Hepatocyte (in vitro differentiated cells): ENCODE results near the gene MUC20.

Source experiments
- EZH2phosphoT487 ChIP-seq: fragments of 200-600 bp; sonication (generic); IDR thresholded peaks from one replicate; pipeline ENCODE4 v1.6.1; 2018; ENCODE audit warnings: antibody characterized with exemption, mild to moderate bottlenecking, low read depth, moderate library complexity; ENCODE audit not compliant: unreplicated experiment, severe bottlenecking
- TF ChIP-seq, protein P1 (sequence below): fragments of 200-600 bp; sonication (generic); IDR thresholded peaks from 2 replicates; pipeline ENCODE4 v1.5.1; 2016; ENCODE audit warnings: antibody characterized with exemption, mild to moderate bottlenecking; ENCODE audit not compliant: poor library complexity

DNA sequence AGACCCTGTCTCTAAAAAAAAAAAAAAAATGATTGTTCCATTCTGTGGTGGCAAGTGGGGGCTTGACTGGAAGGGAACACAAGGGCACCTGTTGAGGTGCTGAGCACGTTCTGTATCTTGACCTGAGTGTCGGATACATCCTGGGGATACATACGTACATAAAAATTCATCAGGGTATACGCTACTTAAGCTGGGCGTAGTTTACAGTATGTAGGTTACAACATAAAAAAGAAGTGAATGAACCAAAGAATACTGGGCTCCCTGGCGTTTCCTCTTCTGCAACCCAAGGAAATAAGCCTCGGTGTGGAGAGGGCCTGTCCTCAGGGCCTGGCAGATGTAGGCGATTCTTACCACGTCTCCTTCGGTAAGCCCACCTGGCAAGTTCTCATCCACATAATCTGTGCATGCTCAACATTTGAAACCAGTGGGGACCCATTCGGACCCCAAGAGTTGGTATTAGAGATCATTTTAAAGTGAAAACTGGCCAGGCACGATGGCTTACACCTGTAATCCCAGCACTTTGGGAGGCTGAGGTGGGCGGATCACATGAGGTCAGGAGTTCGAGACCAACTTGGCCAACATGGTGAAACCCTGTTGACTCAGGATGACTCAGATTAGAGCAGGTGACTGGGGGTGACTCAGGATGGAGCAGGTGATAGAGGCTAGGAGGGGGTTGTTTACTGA, 5.1 kb upstream of the MUC20 start:
- TF ChIP-seq, protein P1, sequence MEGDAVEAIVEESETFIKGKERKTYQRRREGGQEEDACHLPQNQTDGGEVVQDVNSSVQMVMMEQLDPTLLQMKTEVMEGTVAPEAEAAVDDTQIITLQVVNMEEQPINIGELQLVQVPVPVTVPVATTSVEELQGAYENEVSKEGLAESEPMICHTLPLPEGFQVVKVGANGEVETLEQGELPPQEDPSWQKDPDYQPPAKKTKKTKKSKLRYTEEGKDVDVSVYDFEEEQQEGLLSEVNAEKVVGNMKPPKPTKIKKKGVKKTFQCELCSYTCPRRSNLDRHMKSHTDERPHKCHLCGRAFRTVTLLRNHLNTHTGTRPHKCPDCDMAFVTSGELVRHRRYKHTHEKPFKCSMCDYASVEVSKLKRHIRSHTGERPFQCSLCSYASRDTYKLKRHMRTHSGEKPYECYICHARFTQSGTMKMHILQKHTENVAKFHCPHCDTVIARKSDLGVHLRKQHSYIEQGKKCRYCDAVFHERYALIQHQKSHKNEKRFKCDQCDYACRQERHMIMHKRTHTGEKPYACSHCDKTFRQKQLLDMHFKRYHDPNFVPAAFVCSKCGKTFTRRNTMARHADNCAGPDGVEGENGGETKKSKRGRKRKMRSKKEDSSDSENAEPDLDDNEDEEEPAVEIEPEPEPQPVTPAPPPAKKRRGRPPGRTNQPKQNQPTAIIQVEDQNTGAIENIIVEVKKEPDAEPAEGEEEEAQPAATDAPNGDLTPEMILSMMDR, result no peak
- no peak for TF ChIP-seq EZH2phosphoT487
